Measurements from ENCODE around the gene CDK4. TPM values are rescaled to one million over a fixed set of nuclear protein-coding genes. Genes with fewer than 3 reads are reported as not detected.
A peak's percentile ranks its signal among the peaks of the same experiment; 100 is the strongest.

The CDK4 gene
- total RNA-seq, 4 donors from 2014 or later = 42.8 to 96.9 (median 60.4) TPM

DNA sequence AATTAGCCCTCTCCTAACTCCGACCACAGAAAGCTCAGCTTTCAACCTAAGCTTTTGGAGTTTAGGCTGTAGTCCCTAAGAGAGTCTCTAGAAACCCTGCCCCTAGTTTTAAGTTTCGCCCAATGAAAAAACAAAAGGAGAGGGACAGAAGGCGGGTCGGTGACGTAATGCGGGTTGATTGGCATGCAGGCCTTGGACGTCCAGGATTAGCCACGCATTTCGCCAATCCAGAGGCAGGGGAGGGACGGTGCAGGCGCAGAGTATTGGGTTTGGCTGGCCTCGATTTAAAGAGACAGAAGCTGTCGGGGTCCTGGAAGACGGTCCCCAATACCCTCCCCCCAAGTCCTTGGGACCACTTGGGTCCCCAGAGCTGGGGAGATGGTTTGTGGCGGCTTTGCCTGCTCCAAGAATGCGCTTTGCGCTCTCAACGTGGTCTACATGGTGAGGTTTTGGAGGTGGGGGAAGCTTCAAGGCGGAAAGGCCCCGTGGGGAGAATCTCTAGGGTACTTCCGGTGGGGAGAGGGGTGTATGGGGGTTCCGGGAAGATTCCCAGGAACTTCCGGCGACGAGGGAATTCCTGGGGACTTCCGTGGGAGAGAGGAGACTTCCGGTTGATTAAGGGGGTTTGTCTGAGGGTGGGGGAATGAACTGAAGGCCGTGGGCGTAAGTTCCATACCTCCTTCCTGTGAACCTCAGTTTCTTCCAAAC is 7.2 kb downstream of the CDK4 start, which contains the start of gene TSPAN31:
Gene TSPAN31 (plus strand): TSS at position 263 of the 708 bp plus-strand sequence. CDS start 116 bp downstream, at position 379.
- intact Hi-C loops (cut with DNase I) = no loop called here
- WGBS, 2 donors = 1 to 2% methylated on average over 19 to 21 of the region's 29 CpGs
- TF ChIP-seq CTCF (IDR thresholded peaks at IDR 0.05) = peak in 3 of 6 experiments; percentile 12 to 33 (median 19)
- TF ChIP-seq POLR2A (IDR thresholded peaks at IDR 0.05) = peak in 2 of 4 donors; percentile 65 to 76

GRCh38 chr12:57744194-57744776 is 7.8 kb downstream of the CDK4 start:
- H3K4me1 ChIP-seq = peaks cover under 1 to 32% (median 8%) of the 10 kb centered on the region in 3 donors
- peaks cover 0 to 31% (median 3%) of the 10 kb centered on the region in 4 donors for H3K27me3 ChIP-seq
- peaks cover 7 to 31% (median 18%) of the 10 kb centered on the region in 3 donors for H3K36me3 ChIP-seq
- peak overlapping the region; percentile 75 to 91 (median 80) for H3K4me3 ChIP-seq
- no peaks in the 10 kb centered on the region for H3K9me3 ChIP-seq
- WGBS, 2 donors = 6 to 7% methylated on average over 3 to 18 of the region's 21 CpGs
- peak overlapping the region; percentile 94 to 99 (median 96) for H3K27ac ChIP-seq
- TF ChIP-seq CTCF (IDR thresholded peaks at IDR 0.05) (no peak), POLR2A (IDR thresholded peaks at IDR 0.05) (no peak)
- DNase-seq = peak; percentile 48
- intact Hi-C loops (cut with DNase I) = no loop called here

More for the DNA sequence above, 7.2 kb downstream of the CDK4 start, which contains the start of gene TSPAN31:
- H3K27me3 ChIP-seq = peaks cover 0 to 24% (median under 1%) of the 10 kb centered on the region in 4 donors
- peak within 1 kb of the TSS; percentile 94 to 99 (median 96) for H3K27ac ChIP-seq
- H3K4me3 ChIP-seq = peak within 1 kb of the TSS; percentile 75 to 91 (median 80)
- peaks cover 0 to 32% (median 8%) of the 10 kb centered on the region in 3 donors for H3K4me1 ChIP-seq
- H3K36me3 ChIP-seq = peaks cover 7 to 37% (median 18%) of the 10 kb centered on the region in 3 donors
- peak; percentile 81 for DNase-seq
- H3K9me3 ChIP-seq = no peaks in the 10 kb centered on the region

- intact Hi-C loops (cut with DNase I) = no loop called here
- no peak for DNase-seq
- TF ChIP-seq POLR2A (IDR thresholded peaks at IDR 0.05) = no peak
- TF ChIP-seq CTCF (IDR thresholded peaks at IDR 0.05) = no peak
- Histone ChIP-seq H3K4me1 (peaks cover 5 to 36% (median 10%) of the 10 kb centered on the region in 3 donors), H3K27ac (peak overlapping the region in 2 of 4 donors; percentile 96 to 99), H3K9me3 (no peaks in the 10 kb centered on the region), H3K27me3 (peaks cover under 1 to 36% (median 8%) of the 10 kb centered on the region in 4 donors), H3K4me3 (no peak overlapping the region), H3K36me3 (peaks cover 2 to 26% (median 15%) of the 10 kb centered on the region in 3 donors)
- WGBS, 2 donors = 65 to 79% methylated on average over 2 of the region's 2 CpGs
Measured at GRCh38 chr12:57743769-57744168, 8.3 kb downstream of the CDK4 start.

DNA sequence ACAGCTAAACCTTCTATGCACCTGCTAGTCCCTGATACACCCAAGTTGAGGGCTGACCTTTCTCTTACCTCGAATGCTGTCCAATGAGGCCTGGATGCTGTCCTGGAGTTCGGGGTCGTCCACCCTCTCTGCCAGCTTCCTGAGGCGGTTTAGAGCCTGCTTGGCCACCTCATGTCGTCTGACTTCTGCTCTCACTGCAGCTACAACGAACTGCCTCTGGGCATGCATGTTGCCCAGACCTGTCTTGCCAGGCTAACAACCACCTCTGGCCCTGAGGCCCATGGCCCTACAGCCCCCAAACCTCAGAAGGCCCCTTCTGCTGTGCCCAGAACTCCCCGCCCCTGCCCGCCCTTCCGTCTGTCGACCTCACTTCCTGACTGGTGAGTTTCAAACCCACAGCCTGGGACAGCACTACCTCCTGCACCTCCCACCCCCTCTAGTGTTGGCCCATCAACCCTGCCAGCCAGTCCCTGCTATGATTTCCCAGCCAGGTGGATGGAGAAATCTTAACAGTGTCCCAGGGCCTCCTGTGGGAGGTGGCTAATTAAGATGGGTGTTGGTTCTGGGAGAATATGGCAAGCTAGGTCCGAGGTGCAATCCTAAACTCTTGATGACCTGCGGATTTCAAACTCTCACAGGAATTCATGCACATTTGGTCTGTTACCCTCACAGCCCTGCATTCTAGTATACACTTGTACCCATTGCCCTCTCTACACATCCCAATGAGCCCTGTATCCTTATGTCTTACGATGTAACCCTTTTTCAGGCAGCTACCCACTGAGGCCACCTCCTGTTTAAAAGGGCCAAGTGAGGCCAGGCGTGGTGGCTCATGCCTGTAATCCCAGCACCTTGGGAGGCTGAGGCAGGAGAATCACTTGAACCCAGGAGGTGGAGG is 10.0 kb downstream of the CDK4 start:
- Histone ChIP-seq H3K4me1 (peaks cover 22 to 53% (median 22%) of the 10 kb centered on the region in 3 donors), H3K4me3 (peak overlapping the region in 3 of 4 donors; percentile 23 to 57 (median 34)), H3K9me3 (no peaks in the 10 kb centered on the region), H3K36me3 (peaks cover 0 to 15% (median 3%) of the 10 kb centered on the region in 3 donors), H3K27ac (peak overlapping the region in 2 of 4 donors; percentile 45 to 57), H3K27me3 (peaks cover 15 to 53% (median 22%) of the 10 kb centered on the region in 4 donors)
- WGBS, 2 donors = 33 to 44% methylated on average over 7 to 8 of the region's 14 CpGs
- intact Hi-C loops (cut with DNase I) = no loop called here
- TF ChIP-seq CTCF (IDR thresholded peaks at IDR 0.05) (peak in 4 of 6 experiments; percentile 5 to 39 (median 23)), POLR2A (IDR thresholded peaks at IDR 0.05) (no peak)
- DNase-seq = no peak

Measured in esophagus squamous epithelium (tissue), 5 donors.